HCT116 (cell line): ENCODE results near the gene TFDP3. TPM values are rescaled to one million over a fixed set of nuclear protein-coding genes. Genes with fewer than 3 reads are reported as not detected.

Experiments used
- ATAC-seq: fragments of 200-7000 bp; cut with Tn5 transposase; 2 replicates; pipeline ENCODE4 v1.9.1; 2020; ENCODE audit warnings: mild to moderate bottlenecking, moderate library complexity
- BruUV-seq: library from RNA; stranded (reverse); fragments of 400-500 nt; replicated peaks from 2 replicates; lab custom pipeline; 2021; lab: Mats Ljungman, UMichigan
- CTCF ChIA-PET: fragments of 300-600 bp; sonication (Branson Sonifier 250); formaldehyde crosslinking; loops from one replicate; lab custom pipeline; 2021; ENCODE audit warnings: antibody characterized with exemption; lab: Charles Lee
- POLR2A ChIA-PET: fragments of 300-600, 350-600 bp; sonication (Branson Sonifier 250); formaldehyde crosslinking; loops from one replicate; lab custom pipeline; 2021; ENCODE audit warnings: antibody characterized with exemption; lab: Charles Lee
- RAD21 ChIA-PET, 2 experiments: fragments of 300-600 bp; sonication (Branson Sonifier 250); formaldehyde crosslinking; loops; one replicate each; lab custom pipeline; 2023; ENCODE audit warnings: low total read pairs in 2 of 2; ENCODE audit not compliant: uncharacterized antibody in 2 of 2, unreplicated experiment in 2 of 2, low non-redundant PET in 1 of 2; lab: Charles Lee
- DNase-seq: peaks from one replicate; pipeline ENCODE4 v3.0.0-alpha.2; 2010; ENCODE audit warnings: low read depth, low spot score
- H2AFZ ChIP-seq: fragments of 200-600 bp; shearing (Covaris generic), sonication (generic); 2 replicates; pipeline ENCODE4 v1.6.1; 2017; ENCODE audit warnings: low read depth, mixed run types, mixed read lengths, antibody characterized with exemption, low read length; ENCODE audit not compliant: poor library complexity, severe bottlenecking
- H3K27ac ChIP-seq: 2 replicates; pipeline ENCODE4 v1.5.1; 2012; ENCODE audit warnings: low read depth, low read length
- H3K27me3 ChIP-seq: fragments of 200-600 bp; sonication (generic); 2 replicates; pipeline ENCODE4 v1.6.1; 2016; ENCODE audit warnings: mixed run types, low read length, mixed read lengths; ENCODE audit not compliant: insufficient read depth
- H3K36me3 ChIP-seq, 2 experiments: fragments of 200-500 bp in 1 of 2; fragments of 200-600 bp in 1 of 2; sonication (Bioruptor generic) in 1 of 2; sonication (generic) in 1 of 2; 2 replicates each; pipeline versions ENCODE4 v1.5.1 to v1.6.1; 2014 to 2016; ENCODE audit warnings: low read length in 2 of 2, inconsistent platforms in 1 of 2, mixed read lengths in 1 of 2, mixed run types in 1 of 2; ENCODE audit not compliant: insufficient read depth in 2 of 2, control insufficient read depth in 1 of 2
- H3K4me1 ChIP-seq, 2 experiments: fragments of 200-600 bp in 1 of 2; sonication (generic) in 1 of 2; 2 replicates each; pipeline versions ENCODE4 v1.5.1 to v1.6.1; 2012 to 2017; ENCODE audit warnings: low read length in 2 of 2, inconsistent platforms in 1 of 2, mild to moderate bottlenecking in 1 of 2, mixed read lengths in 1 of 2, mixed run types in 1 of 2, moderate library complexity in 1 of 2; ENCODE audit not compliant: insufficient read depth in 2 of 2, control insufficient read depth in 1 of 2
- H3K4me2 ChIP-seq: fragments of 200-600 bp; sonication (generic); 2 replicates; pipeline ENCODE4 v1.6.1; 2017; ENCODE audit warnings: mixed run types, low read length, mixed read lengths
- H3K4me3 ChIP-seq, 2 experiments: fragments of 200-600 bp in 1 of 2; sonication (generic) in 1 of 2; replicated peaks in 1 of 2; 2 replicates each; pipeline ENCODE4 v1.5.1; 2011 to 2016; ENCODE audit warnings: low read length in 2 of 2, control low read depth in 1 of 2, low read depth in 1 of 2, mild to moderate bottlenecking in 1 of 2, mixed read lengths in 1 of 2, mixed run types in 1 of 2
- H3K79me2 ChIP-seq: fragments of 200-600 bp; sonication (generic); 2 replicates; pipeline ENCODE4 v1.6.1; 2017; ENCODE audit warnings: mild to moderate bottlenecking, mixed run types, low read length, moderate library complexity, mixed read lengths; ENCODE audit not compliant: insufficient read depth
- H3K9ac ChIP-seq: fragments of 200-600 bp; sonication (generic); 2 replicates; pipeline ENCODE4 v1.6.1; 2016; ENCODE audit warnings: low read length, mixed read lengths
- H3K9me2 ChIP-seq: fragments of 200-600 bp; sonication (generic), shearing (Covaris generic); 2 replicates; pipeline ENCODE4 v1.6.1; 2017; ENCODE audit warnings: mixed run types, mild to moderate bottlenecking, moderate library complexity; ENCODE audit not compliant: insufficient read depth
- H3K9me3 ChIP-seq, 2 experiments: fragments of 200-500 bp in 1 of 2; fragments of 200-600 bp in 1 of 2; sonication (Bioruptor generic) in 1 of 2; sonication (generic) in 1 of 2; 2 replicates each; pipeline ENCODE4 v1.6.1; 2014 to 2017; ENCODE audit warnings: low read length in 2 of 2, mixed read lengths in 2 of 2, inconsistent platforms in 1 of 2, low read depth in 1 of 2, mild to moderate bottlenecking in 1 of 2, mixed run types in 1 of 2, moderate library complexity in 1 of 2; ENCODE audit not compliant: control insufficient read depth in 1 of 2, insufficient read depth in 1 of 2
- H4K20me1 ChIP-seq: fragments of 200-600 bp; sonication (generic), shearing (Covaris generic); 2 replicates; pipeline ENCODE4 v1.6.1; 2017; ENCODE audit warnings: mixed run types, mild to moderate bottlenecking, moderate library complexity; ENCODE audit not compliant: insufficient read depth
- CBX3 ChIP-seq: IDR thresholded peaks from 2 replicates; pipeline ENCODE4 v1.6.1; 2012; ENCODE audit warnings: low read depth
- CEBPB ChIP-seq: IDR thresholded peaks from 2 replicates; pipeline ENCODE4 v1.6.1; 2012; ENCODE audit warnings: low read depth
- CTCF ChIP-seq, 3 experiments: fragments of 200-600 bp in 1 of 3; sonication (generic) in 1 of 3; IDR thresholded peaks in 2 of 3; conservative IDR thresholded peaks in 1 of 3; 2 replicates each; pipeline ENCODE4 v1.5.1; 2012 to 2017; ENCODE audit warnings: low read depth in 2 of 3, low read length in 2 of 3, antibody characterized with exemption in 1 of 3, borderline replicate concordance in 1 of 3, control low read depth in 1 of 3, mild to moderate bottlenecking in 1 of 3, mixed read lengths in 1 of 3, mixed run types in 1 of 3, moderate library complexity in 1 of 3; ENCODE audit not compliant: insufficient read depth in 1 of 3
- ELF1 ChIP-seq: IDR thresholded peaks from 2 replicates; pipeline ENCODE4 v1.6.1; 2012; ENCODE audit warnings: low read depth, borderline replicate concordance
- EZH2 ChIP-seq: fragments of 200-600 bp; sonication (generic); IDR thresholded peaks from 2 replicates; pipeline ENCODE4 v1.6.1; 2017; ENCODE audit warnings: antibody characterized with exemption, mixed run types
- EZH2phosphoT487 ChIP-seq: fragments of 200-600 bp; IDR thresholded peaks from 2 replicates; pipeline ENCODE4 v1.6.1; 2018; ENCODE audit warnings: antibody characterized with exemption, borderline replicate concordance
- FOSL1 ChIP-seq: IDR thresholded peaks from 2 replicates; pipeline ENCODE4 v1.6.1; 2012; ENCODE audit warnings: low read depth
- JUND ChIP-seq: IDR thresholded peaks from 2 replicates; pipeline ENCODE4 v1.6.1; 2012
- MAX ChIP-seq: IDR thresholded peaks from 2 replicates; pipeline ENCODE4 v1.6.1; 2012
- POLR2A ChIP-seq: IDR thresholded peaks from 2 replicates; pipeline ENCODE4 v1.7.0; 2011; ENCODE audit warnings: borderline replicate concordance; ENCODE audit not compliant: insufficient read depth, insufficient read length; ENCODE audit errors: extremely low read depth
- POLR2AphosphoS5 ChIP-seq: IDR thresholded peaks from 2 replicates; pipeline ENCODE4 v1.6.1; 2011; ENCODE audit warnings: mild to moderate bottlenecking, low read depth, low read length, moderate library complexity
- RAD21 ChIP-seq: IDR thresholded peaks from 2 replicates; pipeline ENCODE4 v1.6.1; 2012; ENCODE audit warnings: low read depth, mild to moderate bottlenecking
- SP1 ChIP-seq: IDR thresholded peaks from 2 replicates; pipeline ENCODE4 v1.6.1; 2012; ENCODE audit warnings: low read depth
- TCF7L2 ChIP-seq: IDR thresholded peaks from 2 replicates; pipeline ENCODE4 v1.7.0; 2011; ENCODE audit warnings: borderline replicate concordance, inconsistent platforms; ENCODE audit not compliant: insufficient read depth, insufficient read length; ENCODE audit errors: extremely low read depth
- YY1 ChIP-seq: IDR thresholded peaks from 2 replicates; pipeline ENCODE4 v1.6.1; 2011; ENCODE audit warnings: low read length, low read depth, moderate library complexity, mild to moderate bottlenecking; ENCODE audit not compliant: insufficient replicate concordance; ENCODE audit errors: extremely low read depth
- ZFX ChIP-seq: fragments of 450-650 bp; IDR thresholded peaks from 2 replicates; pipeline ENCODE4 v1.6.1; 2017
- intact Hi-C: fragments of 100-400 bp; cut with micrococcal nuclease; formaldehyde crosslinking; loops from 2 replicates; pipeline ENCODE4 v1.10.0; 2022
- total RNA-seq: library from RNA; stranded (reverse); gene quantifications from one replicate; pipeline ENCODE4 v1.2.1, GENCODE V29; 2021; ENCODE audit not compliant: unreplicated experiment
- TF ChIP-seq, protein P1 (sequence below): IDR thresholded peaks from 2 replicates; pipeline ENCODE4 v1.6.1; 2012; ENCODE audit warnings: low read depth

TFDP3 gene
- total RNA-seq, 1 experiment from 2014 or later = not detected

- H4K20me1 ChIP-seq = no peaks in the 10 kb centered on the region
- no peaks in the 10 kb centered on the region for H3K36me3 ChIP-seq
- ATAC-seq (peak; percentile 90), DNase-seq (peak; percentile 50)
- H3K79me2 ChIP-seq = no peaks in the 10 kb centered on the region
- H3K4me1 ChIP-seq = peaks cover 4 to 15% of the 10 kb centered on the region in 2 experiments; a peak in 3 of 4 replicates
- H3K9ac ChIP-seq = no peak overlapping the region
- no peak overlapping the region for H3K27ac ChIP-seq
- CTCF ChIA-PET = no interaction called here
- no peak overlapping the region for H3K4me3 ChIP-seq
- no peak for TF ChIP-seq POLR2A
- TF ChIP-seq ZFX = no peak
- peak; percentile 51; the same call in 1 of the 2 replicates for TF ChIP-seq SP1
- TF ChIP-seq EZH2 = no peak
- peak; percentile 69 for TF ChIP-seq FOSL1
- TF ChIP-seq, protein P1, sequence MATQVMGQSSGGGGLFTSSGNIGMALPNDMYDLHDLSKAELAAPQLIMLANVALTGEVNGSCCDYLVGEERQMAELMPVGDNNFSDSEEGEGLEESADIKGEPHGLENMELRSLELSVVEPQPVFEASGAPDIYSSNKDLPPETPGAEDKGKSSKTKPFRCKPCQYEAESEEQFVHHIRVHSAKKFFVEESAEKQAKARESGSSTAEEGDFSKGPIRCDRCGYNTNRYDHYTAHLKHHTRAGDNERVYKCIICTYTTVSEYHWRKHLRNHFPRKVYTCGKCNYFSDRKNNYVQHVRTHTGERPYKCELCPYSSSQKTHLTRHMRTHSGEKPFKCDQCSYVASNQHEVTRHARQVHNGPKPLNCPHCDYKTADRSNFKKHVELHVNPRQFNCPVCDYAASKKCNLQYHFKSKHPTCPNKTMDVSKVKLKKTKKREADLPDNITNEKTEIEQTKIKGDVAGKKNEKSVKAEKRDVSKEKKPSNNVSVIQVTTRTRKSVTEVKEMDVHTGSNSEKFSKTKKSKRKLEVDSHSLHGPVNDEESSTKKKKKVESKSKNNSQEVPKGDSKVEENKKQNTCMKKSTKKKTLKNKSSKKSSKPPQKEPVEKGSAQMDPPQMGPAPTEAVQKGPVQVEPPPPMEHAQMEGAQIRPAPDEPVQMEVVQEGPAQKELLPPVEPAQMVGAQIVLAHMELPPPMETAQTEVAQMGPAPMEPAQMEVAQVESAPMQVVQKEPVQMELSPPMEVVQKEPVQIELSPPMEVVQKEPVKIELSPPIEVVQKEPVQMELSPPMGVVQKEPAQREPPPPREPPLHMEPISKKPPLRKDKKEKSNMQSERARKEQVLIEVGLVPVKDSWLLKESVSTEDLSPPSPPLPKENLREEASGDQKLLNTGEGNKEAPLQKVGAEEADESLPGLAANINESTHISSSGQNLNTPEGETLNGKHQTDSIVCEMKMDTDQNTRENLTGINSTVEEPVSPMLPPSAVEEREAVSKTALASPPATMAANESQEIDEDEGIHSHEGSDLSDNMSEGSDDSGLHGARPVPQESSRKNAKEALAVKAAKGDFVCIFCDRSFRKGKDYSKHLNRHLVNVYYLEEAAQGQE = no peak
- peak; percentile 26 for TF ChIP-seq TCF7L2
- TF ChIP-seq MAX = no peak
- no peak for TF ChIP-seq EZH2phosphoT487
- no peak for TF ChIP-seq POLR2AphosphoS5
- no peak for TF ChIP-seq CBX3
- peak; percentile 63 for TF ChIP-seq JUND
- TF ChIP-seq YY1 = no peak
- no peak for TF ChIP-seq ELF1
- TF ChIP-seq RAD21 = no peak
- TF ChIP-seq CEBPB = no peak
- TF ChIP-seq CTCF (IDR thresholded peaks at IDR 0.05 in 2 of 3, conservative IDR thresholded peaks at IDR 0.05 in 1 of 3; ENCODE audit: borderline replicate concordance in 1 of 3, insufficient read depth in 1 of 3, low read depth in 2 of 3, low read length in 2 of 3) = no peak
- no TSS peak for BruUV-seq
- no peaks in the 10 kb centered on the region for H3K27me3 ChIP-seq
- no peaks in the 10 kb centered on the region for H3K9me2 ChIP-seq
- no peaks in the 10 kb centered on the region for H3K9me3 ChIP-seq
- intact Hi-C loops = no loop called here
- H3K4me2 ChIP-seq = peak overlapping the region; percentile 51
- RAD21 ChIA-PET = interaction anchor here in 1 of 2 experiments (0.6 kb wide), 1 partner anchor 295 kb away, joined by 4 read pairs; no protein-coding TSS in a partner anchor
- POLR2A ChIA-PET = no interaction called here
- no peak overlapping the region for H2AFZ ChIP-seq
Observed at GRCh38 chrX:133229361-133229760, 11.2 kb upstream of the TFDP3 start.
